MM.1S (cell line): ENCODE results near the gene TBC1D21.

ENCODE experiments used
- DNase-seq: peaks from one replicate; pipeline ENCODE4 v3.0.0-alpha.2; 2015
- H2AFZ ChIP-seq: fragments of 300-600 bp; sonication (generic); 2 replicates; pipeline ENCODE4 v1.6.0; 2016; ENCODE audit warnings: antibody characterized with exemption, low read length
- H3F3A ChIP-seq: fragments of 300-600 bp; sonication (generic); 2 replicates; pipeline ENCODE4 v1.6.1; 2016; ENCODE audit warnings: mild to moderate bottlenecking, antibody characterized with exemption, low read length, moderate library complexity, mixed read lengths; ENCODE audit not compliant: insufficient read depth
- H3K27ac ChIP-seq: fragments of 300-600 bp; sonication (generic); 2 replicates; pipeline ENCODE4 v1.5.1; 2016; ENCODE audit warnings: mild to moderate bottlenecking, low read length
- H3K27me3 ChIP-seq: fragments of 300-600 bp; sonication (generic); replicated peaks from 2 replicates; pipeline ENCODE4 v1.6.0; 2016; ENCODE audit warnings: low read length; ENCODE audit not compliant: insufficient read depth
- H3K36me3 ChIP-seq: fragments of 300-600 bp; sonication (generic); replicated peaks from 2 replicates; pipeline ENCODE4 v1.6.1; 2016; ENCODE audit warnings: mild to moderate bottlenecking, low read length, mixed read lengths; ENCODE audit not compliant: insufficient read depth
- H3K4me1 ChIP-seq: fragments of 300-600 bp; sonication (generic); 2 replicates; pipeline ENCODE4 v1.6.1; 2016; ENCODE audit warnings: low read length, mixed read lengths
- H3K4me2 ChIP-seq: fragments of 300-600 bp; sonication (generic); 2 replicates; pipeline ENCODE4 v1.6.0; 2016; ENCODE audit warnings: low read depth, low read length
- H3K4me3 ChIP-seq: fragments of 300-600 bp; sonication (generic); 2 replicates; pipeline ENCODE4 v1.5.1; 2016; ENCODE audit warnings: low read length, mixed read lengths
- H3K79me2 ChIP-seq: fragments of 300-600 bp; sonication (generic); 2 replicates; pipeline ENCODE4 v1.6.1; 2016; ENCODE audit warnings: mixed run types, low read length, mixed read lengths
- H3K9ac ChIP-seq: fragments of 300-600 bp; sonication (generic); 2 replicates; pipeline ENCODE4 v1.6.1; 2016; ENCODE audit warnings: low read length, mixed read lengths
- H3K9me2 ChIP-seq: fragments of 300-600 bp; sonication (generic); replicated peaks from 2 replicates; pipeline ENCODE4 v1.6.1; 2016; ENCODE audit warnings: mild to moderate bottlenecking, low read length, mixed read lengths; ENCODE audit not compliant: insufficient read depth
- H3K9me3 ChIP-seq: fragments of 300-600 bp; sonication (generic); replicated peaks from 2 replicates; pipeline ENCODE4 v1.6.1; 2016; ENCODE audit warnings: mild to moderate bottlenecking, low read length, mixed read lengths; ENCODE audit not compliant: insufficient read depth
- H4K20me1 ChIP-seq: fragments of 300-600 bp; sonication (generic); 2 replicates; pipeline ENCODE4 v1.6.1; 2016; ENCODE audit warnings: mild to moderate bottlenecking, low read length, moderate library complexity, mixed read lengths; ENCODE audit not compliant: insufficient read depth
- CTCF ChIP-seq: fragments of 300-600 bp; sonication (generic); IDR thresholded peaks from 2 replicates; pipeline ENCODE4 v1.5.1; 2016; ENCODE audit warnings: antibody characterized with exemption, low read length, mixed read lengths
- EZH2 ChIP-seq: fragments of 300-600 bp; sonication (generic); optimal IDR thresholded peaks from 2 replicates; pipeline ENCODE3; 2017; ENCODE audit warnings: low read depth, mild to moderate bottlenecking, antibody characterized with exemption, low read length, mixed read lengths
- EZH2phosphoT487 ChIP-seq: fragments of 300-600 bp; sonication (generic); IDR thresholded peaks from 2 replicates; pipeline ENCODE4 v1.6.1; 2018; ENCODE audit warnings: antibody characterized with exemption, low read length

Gene TBC1D21

GRCh38 chr15:73908030-73908821 lies 34.9 kb downstream of the TBC1D21 start:
- H3K27ac ChIP-seq: no peak overlapping the region
- H3K4me1 ChIP-seq: no peaks in the 10 kb centered on the region
- H2AFZ ChIP-seq: peak overlapping the region; percentile 14; the same call in 1 of the 2 replicates

GRCh38 chr15:73908822-73909122 lies 35.4 kb downstream of the TBC1D21 start:
- no peaks in the 10 kb centered on the region for H3K4me1 ChIP-seq
- H3K79me2 ChIP-seq: no peaks in the 10 kb centered on the region
- no peaks in the 10 kb centered on the region for H3K36me3 ChIP-seq
- no peak overlapping the region for H3K27ac ChIP-seq
- no peak for DNase-seq
- no peak overlapping the region for H3K9ac ChIP-seq
- no peak overlapping the region for H3K4me3 ChIP-seq
- H3K9me3 ChIP-seq: no peaks in the 10 kb centered on the region
- no peaks in the 10 kb centered on the region for H3F3A ChIP-seq
- H3K27me3 ChIP-seq: peaks cover 3% of the 10 kb centered on the region; the same call in 1 of the 2 replicates
- TF ChIP-seq EZH2phosphoT487: no peak
- TF ChIP-seq CTCF: no peak
- no peak for TF ChIP-seq EZH2
- no peak overlapping the region for H2AFZ ChIP-seq
- no peak overlapping the region for H3K4me2 ChIP-seq
- no peaks in the 10 kb centered on the region for H4K20me1 ChIP-seq
- no peaks in the 10 kb centered on the region for H3K9me2 ChIP-seq

More at GRCh38 chr15:73908030-73908821, 34.9 kb downstream of the TBC1D21 start:
- Histone ChIP-seq H3K9ac (no peak overlapping the region), H3K9me2 (no peaks in the 10 kb centered on the region), H3F3A (no peaks in the 10 kb centered on the region), H3K9me3 (no peaks in the 10 kb centered on the region), H3K36me3 (no peaks in the 10 kb centered on the region), H4K20me1 (no peaks in the 10 kb centered on the region), H3K4me3 (no peak overlapping the region), H3K4me2 (no peak overlapping the region), H3K79me2 (no peaks in the 10 kb centered on the region), H3K27me3 (peaks cover 3% of the 10 kb centered on the region; the same call in 1 of the 2 replicates)
- peak; percentile 68 for DNase-seq
- peak; percentile 91 for TF ChIP-seq CTCF
- TF ChIP-seq EZH2: no peak

- H4K20me1 ChIP-seq: no peaks in the 10 kb centered on the region
- H3K36me3 ChIP-seq: no peaks in the 10 kb centered on the region
- H3K9me2 ChIP-seq: no peaks in the 10 kb centered on the region
- TF ChIP-seq EZH2: no peak
- TF ChIP-seq CTCF: no peak
- TF ChIP-seq EZH2phosphoT487: no peak
- no peak overlapping the region for H3K4me2 ChIP-seq
- no peak overlapping the region for H3K4me3 ChIP-seq
- H3K9ac ChIP-seq: no peak overlapping the region
- no peak overlapping the region for H3K27ac ChIP-seq
- H3K9me3 ChIP-seq: no peaks in the 10 kb centered on the region
- H3F3A ChIP-seq: no peaks in the 10 kb centered on the region
- H3K4me1 ChIP-seq: no peaks in the 10 kb centered on the region
- no peaks in the 10 kb centered on the region for H3K79me2 ChIP-seq
- peaks cover 3% of the 10 kb centered on the region; the same call in 1 of the 2 replicates for H3K27me3 ChIP-seq
- no peak overlapping the region for H2AFZ ChIP-seq
- no peak for DNase-seq
These were observed 36.3 kb downstream of the TBC1D21 start for GRCh38 chr15:73909651-73910050.
